ENCODE results near the gene SLC48A1.

SLC48A1 gene

GRCh38 chr12:47757840-47758583 lies 15.0 kb upstream of the SLC48A1 start:
- DNase-seq (ENCODE audit: low read depth in 1 of 2, low spot score in 1 of 2), result no peak

DNA sequence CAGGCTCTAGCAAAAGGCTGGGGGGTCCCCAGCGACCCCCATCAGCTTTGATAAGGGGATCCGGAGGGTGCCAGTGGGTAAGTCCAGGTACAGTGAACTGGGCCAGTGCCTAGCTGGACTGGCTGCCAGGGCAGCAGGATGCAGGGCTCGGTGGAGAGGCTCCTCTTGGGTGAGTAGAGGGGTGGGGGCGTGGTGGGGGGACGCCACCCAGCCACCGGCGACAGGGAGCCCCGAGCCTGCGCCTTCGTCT lies 14.5 kb upstream of the SLC48A1 start:
- no peak for DNase-seq (ENCODE audit: low read depth in 1 of 2, low spot score in 1 of 2)

GRCh38 chr12:47758834-47759690 lies 14.0 kb upstream of the SLC48A1 start, which contains the start of gene RAPGEF3:
TSS of gene RAPGEF3 (minus strand) at chr12:47758880. CDS start at chr12:47758556, 324 bp downstream.
- peak; percentile 37 to 49 for DNase-seq (ENCODE audit: low read depth in 1 of 2, low spot score in 1 of 2)

DNA sequence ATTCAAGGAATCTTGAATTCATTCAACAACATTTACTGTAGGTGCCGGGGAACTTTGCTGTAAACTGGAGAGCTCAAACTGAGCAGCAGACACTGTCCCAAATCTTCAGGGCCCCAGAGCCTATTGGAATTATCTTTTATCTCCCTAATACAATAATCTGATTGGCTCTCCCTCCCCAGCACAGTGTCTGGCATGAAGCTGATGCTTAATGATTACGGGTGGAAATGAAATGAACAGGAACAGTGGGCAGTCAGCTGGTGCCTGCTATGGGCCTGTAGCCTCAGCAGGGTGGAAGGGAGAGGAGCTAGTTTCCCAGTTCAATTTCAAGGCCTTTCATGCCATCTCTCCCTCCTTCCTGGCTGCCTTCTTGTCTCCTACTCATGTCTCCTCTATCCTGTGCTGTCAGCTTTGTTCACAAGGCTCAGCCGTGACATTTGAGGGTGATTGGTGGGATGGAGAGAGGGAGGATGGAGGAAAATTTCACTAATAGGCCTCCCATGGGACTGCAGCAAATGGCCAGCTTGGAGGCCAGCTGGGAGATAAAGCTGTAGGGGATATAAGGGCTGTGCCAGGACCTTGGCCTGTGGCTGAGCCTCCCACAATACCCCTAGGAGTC lies 10.1 kb upstream of the SLC48A1 start:
- DNase-seq (ENCODE audit: low read depth in 1 of 2, low spot score in 1 of 2), result no peak

- no peak for DNase-seq (ENCODE audit: low read depth in 1 of 2, low spot score in 1 of 2)
These were observed 9.3 kb upstream of the SLC48A1 start for GRCh38 chr12:47763481-47764346.

- DNase-seq (ENCODE audit: low read depth in 1 of 2, low spot score in 1 of 2), result no peak
These were observed 6.4 kb upstream of the SLC48A1 start for GRCh38 chr12:47766502-47767215.

- peak; percentile 39 to 49 for DNase-seq (ENCODE audit: low read depth in 1 of 2, low spot score in 1 of 2)
These were observed 5.8 kb upstream of the SLC48A1 start for GRCh38 chr12:47767216-47767724.

DNA sequence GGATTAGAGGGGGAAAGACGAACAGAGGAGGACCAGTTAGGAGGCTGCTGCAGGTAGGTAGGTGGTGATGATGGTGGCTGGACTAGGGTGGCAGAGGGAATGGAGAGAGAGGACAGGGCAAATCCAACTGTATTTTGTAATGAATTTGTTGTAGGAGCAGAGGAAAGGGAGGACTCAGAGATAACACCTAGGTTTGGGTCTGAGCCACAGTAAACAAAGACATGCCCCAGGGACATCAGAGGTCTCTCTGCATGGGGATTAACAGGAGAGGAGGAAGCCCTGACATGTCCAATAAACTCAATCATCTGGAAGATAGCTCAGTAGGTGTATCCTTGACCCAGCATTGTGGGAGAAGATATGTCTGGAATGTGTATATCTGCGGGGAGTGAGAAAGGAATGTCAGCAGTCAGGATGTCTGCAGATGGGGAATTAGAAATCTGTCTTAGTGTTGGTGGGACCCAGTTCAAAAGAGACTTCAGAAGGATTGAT lies 4.7 kb upstream of the SLC48A1 start:
- DNase-seq (ENCODE audit: low read depth in 1 of 2, low spot score in 1 of 2), result no peak

DNA sequence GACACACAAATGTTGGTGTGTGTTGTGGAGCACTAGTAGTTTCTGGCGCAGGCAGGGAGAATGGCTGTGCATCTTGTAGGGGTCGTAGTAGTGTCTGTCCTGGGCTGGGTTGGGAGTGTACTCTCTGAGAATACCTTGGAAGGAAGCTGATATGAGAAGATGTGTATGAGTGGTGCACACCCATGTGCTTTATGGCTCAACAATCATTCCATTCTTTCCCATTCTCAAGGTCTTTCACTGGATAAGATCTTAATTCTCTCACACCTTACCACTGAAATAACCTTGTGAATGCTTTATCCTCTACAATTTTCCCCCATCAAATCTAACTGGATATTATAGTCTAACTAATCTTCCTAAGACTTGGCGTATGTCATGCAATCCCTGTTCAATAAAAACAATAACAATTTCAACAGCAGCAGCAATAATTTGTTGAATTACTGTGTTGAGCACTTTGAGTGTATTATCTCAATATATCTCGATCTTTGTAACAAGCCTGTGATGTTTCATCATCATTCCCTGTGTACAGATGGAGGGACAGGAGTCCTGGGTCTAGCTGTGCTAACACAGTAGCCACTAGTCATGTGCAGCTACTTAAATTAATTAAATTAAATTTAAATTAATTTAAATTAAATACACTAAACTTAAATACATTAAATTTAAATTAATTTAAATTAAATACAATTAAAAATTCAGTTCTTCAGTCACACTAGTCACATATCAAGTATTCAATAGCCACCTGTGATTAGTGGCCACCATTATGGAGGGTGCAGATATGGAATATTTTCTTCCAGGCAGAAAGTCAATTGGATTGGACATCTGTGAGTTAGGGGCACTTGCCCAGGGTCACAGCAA lies 3.6 kb upstream of the SLC48A1 start:
- DNase-seq (ENCODE audit: low read depth in 1 of 2, low spot score in 1 of 2), result no peak

GRCh38 chr12:47770086-47770726 lies 2.8 kb upstream of the SLC48A1 start:
- no peak for DNase-seq (ENCODE audit: low read depth in 1 of 2, low spot score in 1 of 2)

DNA sequence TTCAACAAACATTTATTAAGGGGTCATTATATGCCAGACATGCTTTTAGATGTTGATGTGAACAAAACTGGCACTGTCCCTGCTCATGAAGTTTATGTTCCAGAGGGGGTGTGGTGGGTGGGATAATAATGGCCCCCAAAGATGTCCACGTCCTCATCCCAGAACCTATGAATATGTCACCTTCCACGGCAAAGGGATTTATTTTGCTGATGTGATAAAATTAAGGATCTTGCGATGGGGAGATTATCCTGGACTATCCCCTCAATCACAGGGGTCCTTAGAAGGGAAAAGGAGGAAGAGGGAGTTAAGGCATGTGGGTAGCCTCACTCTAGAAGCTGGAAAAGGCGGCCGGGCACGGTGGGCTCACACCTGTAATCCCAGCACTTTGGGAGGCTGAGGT lies 1.7 kb upstream of the SLC48A1 start:
- DNase-seq (ENCODE audit: low read depth in 1 of 2, low spot score in 1 of 2), result no peak

- no peak for DNase-seq (ENCODE audit: low read depth in 1 of 2, low spot score in 1 of 2)
These were observed 861 bp upstream of the SLC48A1 start for GRCh38 chr12:47772094-47772660.

DNA sequence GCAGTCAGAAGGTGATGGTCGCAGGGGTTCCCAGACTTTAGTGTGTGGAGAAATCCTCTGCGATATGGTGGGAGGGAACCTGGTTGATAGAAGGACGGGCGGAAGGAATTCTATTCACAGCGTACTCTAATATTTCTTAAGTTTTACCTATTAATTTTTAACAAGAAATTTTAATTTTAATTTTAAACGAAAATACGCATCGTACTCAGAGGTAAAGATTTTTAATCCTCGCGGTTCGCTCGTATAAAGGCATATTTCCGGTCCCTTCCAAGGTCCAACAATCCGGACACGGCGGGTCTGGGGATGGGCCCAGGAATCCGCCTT lies 338 bp upstream of the SLC48A1 start:
- no peak for DNase-seq (ENCODE audit: low read depth in 1 of 2, low spot score in 1 of 2)

GRCh38 chr12:47773858-47774580 lies 981 bp downstream of the SLC48A1 start:
- no peak for DNase-seq (ENCODE audit: low read depth in 1 of 2, low spot score in 1 of 2)

- DNase-seq (ENCODE audit: low read depth in 1 of 2, low spot score in 1 of 2), result no peak
These were observed 1.6 kb downstream of the SLC48A1 start for GRCh38 chr12:47774663-47775062.

DNA sequence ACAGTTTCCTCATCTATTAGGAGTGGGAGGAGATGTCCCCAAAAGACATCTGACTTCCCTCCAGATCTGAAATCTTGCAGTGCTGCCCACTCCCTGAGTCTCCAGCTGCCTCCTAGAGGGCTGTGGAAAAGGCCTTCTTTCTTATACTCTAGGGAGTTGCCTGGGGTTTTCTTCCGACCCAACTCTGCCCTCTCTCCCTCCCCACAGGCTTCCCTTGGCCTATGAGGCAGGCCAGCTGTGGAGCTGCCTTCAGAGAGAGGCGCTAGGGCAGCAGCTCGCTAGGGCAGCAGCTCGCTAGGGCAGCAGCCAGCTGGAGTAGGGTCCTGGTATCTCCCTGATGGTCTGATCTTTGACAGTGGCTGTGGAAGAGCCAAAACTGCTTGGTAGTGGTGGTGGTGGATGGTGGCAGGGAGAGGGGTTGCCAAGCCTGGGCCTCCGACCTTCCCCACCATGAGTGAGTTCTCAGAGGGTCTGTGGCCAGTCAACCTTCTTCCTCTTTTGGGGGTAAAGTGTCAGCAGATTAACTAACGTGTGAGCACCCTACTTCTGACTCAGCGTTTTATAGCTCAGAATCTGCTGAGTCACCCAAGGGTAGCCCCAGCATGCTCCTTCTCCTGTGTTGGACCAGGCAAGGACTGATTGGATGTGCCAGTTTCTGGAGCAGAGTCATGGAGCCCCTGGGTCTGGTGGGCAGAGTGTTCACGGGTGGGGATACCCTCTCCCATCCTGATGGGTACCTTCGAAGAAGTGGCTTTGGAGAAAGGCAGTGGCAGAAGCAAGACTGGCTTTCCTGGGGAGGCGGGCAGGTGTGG lies 2.3 kb downstream of the SLC48A1 start:
- DNase-seq (ENCODE audit: low read depth in 1 of 2, low spot score in 1 of 2), result no peak
